Smooth muscle cell (in vitro differentiated cells): Measurements from ENCODE around the gene AHCY. TPM values are rescaled to one million over a fixed set of nuclear protein-coding genes. Genes with fewer than 3 reads are reported as not detected.
"Not testable (repeated sequence)": the region's sequence is repeated elsewhere in the genome, so short reads cannot be mapped to it uniquely, and the experiment has no call there.

Source experiments
- DNase-seq: peaks from one replicate; lab custom pipeline; 2025; ENCODE audit not compliant: unreplicated experiment; lab: John Stamatoyannopoulos, UW
- H2AFZ ChIP-seq: fragments of 200-600 bp; sonication (generic); 2 replicates; pipeline ENCODE4 v1.6.0; 2016; ENCODE audit warnings: antibody characterized with exemption, low read depth, mild to moderate bottlenecking
- H3F3A ChIP-seq: fragments of 200-600 bp; sonication (generic); 2 replicates; pipeline ENCODE4 v1.6.0; 2017; ENCODE audit warnings: antibody characterized with exemption, low read depth
- H3K27ac ChIP-seq: fragments of 200-600 bp; sonication (generic); 2 replicates; pipeline ENCODE4 v1.5.1; 2016; ENCODE audit warnings: low read depth, mild to moderate bottlenecking
- H3K27me3 ChIP-seq: fragments of 200-600 bp; sonication (generic); 2 replicates; pipeline ENCODE4 v1.6.1; 2016; ENCODE audit warnings: low read depth, mild to moderate bottlenecking
- H3K36me3 ChIP-seq: fragments of 200-600 bp; sonication (generic); 2 replicates; pipeline ENCODE4 v1.5.1; 2016; ENCODE audit warnings: low read depth
- H3K4me1 ChIP-seq: fragments of 200-600 bp; sonication (generic); 2 replicates; pipeline ENCODE4 v1.5.1; 2016; ENCODE audit warnings: low read depth
- H3K4me2 ChIP-seq: fragments of 200-600 bp; sonication (generic); 2 replicates; pipeline ENCODE4 v1.6.0; 2016; ENCODE audit warnings: mild to moderate bottlenecking
- H3K4me3 ChIP-seq: fragments of 200-600 bp; sonication (generic); 2 replicates; pipeline ENCODE4 v1.5.1; 2016; ENCODE audit warnings: mild to moderate bottlenecking
- H3K79me2 ChIP-seq: fragments of 200-600 bp; sonication (generic); 2 replicates; pipeline ENCODE4 v1.6.0; 2016; ENCODE audit warnings: low read depth, mild to moderate bottlenecking
- H3K9ac ChIP-seq: fragments of 200-600 bp; sonication (generic); 2 replicates; pipeline ENCODE4 v1.6.0; 2016; ENCODE audit warnings: low read depth
- H3K9me3 ChIP-seq: fragments of 200-600 bp; sonication (generic); replicated peaks from 2 replicates; pipeline ENCODE4 v1.5.1; 2016; ENCODE audit warnings: low read depth
- H4K20me1 ChIP-seq: fragments of 200-600 bp; sonication (generic); 2 replicates; pipeline ENCODE4 v1.6.0; 2016; ENCODE audit warnings: low read depth
- CTCF ChIP-seq: fragments of 200-600 bp; sonication (generic); IDR thresholded peaks from 2 replicates; pipeline ENCODE4 v1.5.1; 2017; ENCODE audit warnings: borderline replicate concordance, mild to moderate bottlenecking, antibody characterized with exemption; ENCODE audit not compliant: insufficient read depth, poor library complexity, severe bottlenecking
- WGBS: methylation state at CpG from one replicate; pipeline ENCODE4 v1.1.7; 2016; ENCODE audit warnings: low lambda C conversion rate; 5-methylcytosine and 5-hydroxymethylcytosine counted together
- polyA plus RNA-seq: library from polyadenylated mRNA; unstranded; fragments of >200 nt; fragmentation: Nextera tagmentation; extraction: Ambion mirVana; gene quantifications from 2 replicates; pipeline ENCODE4 v1.2.1, GENCODE V29; 2016
- total RNA-seq: library from RNA; depleted of rRNA; stranded (reverse); fragments of >200 nt; gene quantifications from 2 replicates; pipeline ENCODE4 v1.2.3, GENCODE V29; 2014

The AHCY gene
- total and polyA plus RNA-seq, 2 experiments from 2014 or later, result 39.4 to 73.8 TPM

GRCh38 chr20:34254979-34255378 is 48.2 kb downstream of the AHCY start:
- H3K9me3 ChIP-seq, result no peaks in the 10 kb centered on the region
- H3K9ac ChIP-seq, result no peak overlapping the region
- no peak for DNase-seq
- no peaks in the 10 kb centered on the region for H3K27me3 ChIP-seq
- no peak overlapping the region for H3K27ac ChIP-seq
- H3F3A ChIP-seq, result no peaks in the 10 kb centered on the region
- H3K79me2 ChIP-seq, result no peaks in the 10 kb centered on the region
- H3K36me3 ChIP-seq, result no peaks in the 10 kb centered on the region
- H4K20me1 ChIP-seq, result no peaks in the 10 kb centered on the region
- H3K4me3 ChIP-seq, result no peak overlapping the region
- TF ChIP-seq CTCF, result no peak
- H2AFZ ChIP-seq, result no peak overlapping the region
- H3K4me1 ChIP-seq, result no peaks in the 10 kb centered on the region
- WGBS, result 62% methylated on average over 1 of the region's 1 CpG
- no peak overlapping the region for H3K4me2 ChIP-seq

GRCh38 chr20:34252431-34253086 is 50.6 kb downstream of the AHCY start:
- not testable (repeated sequence) for H3K36me3 ChIP-seq, H3K4me1 ChIP-seq, H3K9me3 ChIP-seq, DNase-seq, H3K4me3 ChIP-seq, H3K27me3 ChIP-seq, H4K20me1 ChIP-seq, H3K9ac ChIP-seq, H3K79me2 ChIP-seq, H3K4me2 ChIP-seq, H3F3A ChIP-seq, H2AFZ ChIP-seq, H3K27ac ChIP-seq
- 36% methylated on average over 7 of the region's 7 CpGs for WGBS

- TF ChIP-seq CTCF, result no peak
- no peaks in the 10 kb centered on the region for H3K79me2 ChIP-seq
- no peaks in the 10 kb centered on the region for H3K27me3 ChIP-seq
- no peaks in the 10 kb centered on the region for H3K9me3 ChIP-seq
- H3F3A ChIP-seq, result no peaks in the 10 kb centered on the region
- no peak overlapping the region for H3K27ac ChIP-seq
- H3K4me3 ChIP-seq, result no peak overlapping the region
- 98% methylated on average over 2 of the region's 2 CpGs for WGBS
- H3K36me3 ChIP-seq, result no peaks in the 10 kb centered on the region
- DNase-seq, result no peak
- H3K9ac ChIP-seq, result no peak overlapping the region
- H4K20me1 ChIP-seq, result no peaks in the 10 kb centered on the region
- H3K4me2 ChIP-seq, result no peak overlapping the region
- no peaks in the 10 kb centered on the region for H3K4me1 ChIP-seq
- no peak overlapping the region for H2AFZ ChIP-seq
Measured at GRCh38 chr20:34251619-34252018, 51.5 kb downstream of the AHCY start.

- no peaks in the 10 kb centered on the region for H3K79me2 ChIP-seq
- H3K4me3 ChIP-seq, result no peak overlapping the region
- H3K4me1 ChIP-seq, result no peaks in the 10 kb centered on the region
- no peaks in the 10 kb centered on the region for H3K9me3 ChIP-seq
- no peaks in the 10 kb centered on the region for H3F3A ChIP-seq
- H3K27ac ChIP-seq, result no peak overlapping the region
- no peak overlapping the region for H3K9ac ChIP-seq
- no peak overlapping the region for H2AFZ ChIP-seq
- no peak overlapping the region for H3K4me2 ChIP-seq
- no peaks in the 10 kb centered on the region for H4K20me1 ChIP-seq
- no peak for DNase-seq
- H3K36me3 ChIP-seq, result no peaks in the 10 kb centered on the region
- no peaks in the 10 kb centered on the region for H3K27me3 ChIP-seq
- TF ChIP-seq CTCF, result no peak
Measured at GRCh38 chr20:34250005-34250404, 53.1 kb downstream of the AHCY start.
